RPMI8226 (cell line): ENCODE measurements around the gene TAS2R60.
A peak's percentile ranks its signal among the peaks of the same experiment; 100 is the strongest.
"Not testable (repeated sequence)": the region's sequence is repeated elsewhere in the genome, so short reads cannot be mapped to it uniquely, and the experiment has no call there.

Experiments
- DNase-seq: peaks from one replicate; pipeline ENCODE4 v3.0.0-alpha.2; 2015

Gene TAS2R60

GRCh38 chr7:143411976-143412708 is 31.1 kb upstream of the TAS2R60 start:
- DNase-seq: no peak

- no peak for DNase-seq
Measured at GRCh38 chr7:143413123-143413522, 30.1 kb upstream of the TAS2R60 start.

DNA sequence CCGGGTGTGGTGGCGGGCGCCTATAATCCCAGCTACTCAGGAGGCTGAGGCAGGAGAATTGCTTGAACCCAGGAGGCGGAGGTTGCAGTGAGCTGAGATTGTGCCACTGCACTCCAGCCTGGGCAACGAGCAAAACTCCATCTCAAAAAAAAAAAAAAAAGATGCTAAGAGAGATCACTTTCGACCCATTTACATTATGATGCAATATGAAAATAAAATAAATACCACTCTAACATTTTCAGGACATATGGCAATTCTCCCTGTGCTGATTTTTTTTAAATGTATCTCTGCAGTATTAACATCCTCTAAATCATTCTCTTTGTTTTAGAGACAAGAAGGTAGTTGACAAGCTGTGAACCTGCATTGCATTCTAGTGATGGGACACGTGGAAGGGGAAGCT is 28.0 kb upstream of the TAS2R60 start:
- not testable (repeated sequence) for DNase-seq

DNA sequence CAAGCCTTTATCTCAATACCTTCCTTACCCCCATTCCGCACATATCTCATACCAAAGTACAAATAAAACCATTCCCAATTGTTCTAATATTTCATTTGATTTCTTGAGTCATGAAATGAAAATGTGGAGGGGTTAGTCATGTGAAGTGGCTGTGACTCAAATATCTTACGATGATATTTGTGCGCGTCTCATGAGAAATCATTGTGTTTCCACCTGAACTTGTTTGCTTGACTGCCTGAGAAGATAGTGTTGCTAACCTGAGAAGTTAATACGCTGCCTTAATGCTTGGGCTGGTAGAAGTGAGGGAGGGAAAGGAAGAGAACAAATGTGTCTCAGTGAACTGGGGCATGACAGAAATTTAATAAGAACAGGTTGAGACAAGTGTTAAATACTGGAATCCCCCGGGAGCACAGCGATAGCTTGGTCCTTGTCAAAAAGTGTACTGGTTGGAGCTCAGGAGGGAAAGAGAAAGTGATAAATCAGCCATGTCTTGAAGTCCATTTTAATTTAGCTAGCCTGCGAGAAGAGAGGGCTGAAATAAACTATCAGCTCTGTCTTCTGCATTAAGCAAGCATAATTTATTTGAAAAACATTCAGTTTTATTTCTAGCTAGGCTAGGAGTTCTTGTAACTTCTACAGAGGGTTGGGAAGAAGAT is 27.4 kb upstream of the TAS2R60 start:
- DNase-seq: no peak

DNA sequence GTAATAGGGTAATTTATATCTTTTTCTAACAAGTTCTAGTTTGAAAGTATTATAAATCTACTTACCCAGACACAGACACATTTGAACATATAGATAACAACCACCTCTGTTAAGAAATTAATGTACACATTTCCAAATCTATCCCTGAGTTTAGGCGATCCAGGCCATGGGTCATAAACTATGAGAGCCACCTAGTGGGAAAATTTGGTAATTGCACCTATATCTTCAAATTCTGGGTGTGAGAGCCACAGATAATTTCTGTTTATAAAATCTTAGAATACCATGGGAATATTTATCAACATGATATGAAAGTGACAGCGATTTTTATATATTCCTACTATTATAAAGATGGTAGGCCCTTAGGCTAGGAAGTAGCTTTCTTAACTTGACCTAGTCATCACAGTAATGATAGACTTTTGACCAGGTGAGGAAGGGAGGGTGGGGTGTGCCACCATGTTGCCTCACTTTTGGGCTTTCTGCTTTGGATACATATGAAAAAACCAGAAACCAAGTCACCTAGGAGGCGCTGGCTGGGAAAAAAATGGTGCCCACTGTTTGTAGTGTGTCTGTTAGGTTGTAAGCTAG is 26.6 kb upstream of the TAS2R60 start:
- peak; percentile 64 for DNase-seq

DNA sequence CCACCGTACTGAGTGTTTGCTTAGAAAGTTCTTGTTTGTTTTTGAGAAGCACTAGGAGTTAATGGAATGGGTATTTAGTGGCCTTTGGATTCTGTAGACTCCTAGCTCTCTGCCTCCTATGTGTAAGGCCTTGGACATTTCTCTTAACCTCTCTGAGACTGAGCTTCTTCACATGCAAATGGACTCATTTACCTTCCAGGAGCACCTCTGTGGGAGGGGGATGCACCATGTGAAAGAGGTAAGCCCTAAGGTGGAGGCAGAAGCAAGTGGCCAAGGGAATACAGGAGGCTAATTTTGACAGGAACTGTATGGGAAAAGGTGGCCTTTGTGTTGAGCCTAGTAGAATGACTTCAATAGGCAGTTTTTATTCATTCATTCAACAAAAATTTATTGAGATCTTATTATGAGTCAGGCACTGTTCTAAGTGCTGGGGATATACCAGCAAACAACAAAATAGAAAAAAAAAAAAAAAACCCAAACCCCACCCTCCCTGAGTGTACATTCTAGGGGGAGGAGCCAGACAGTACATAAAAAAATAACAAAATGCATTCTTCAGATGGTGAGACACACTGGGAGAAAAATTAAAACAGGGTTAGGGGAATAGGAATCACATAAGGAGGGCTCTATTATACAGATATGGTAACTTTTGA is 25.4 kb upstream of the TAS2R60 start:
- DNase-seq: no peak

GRCh38 chr7:143418681-143419458 is 24.4 kb upstream of the TAS2R60 start:
- no peak for DNase-seq

- DNase-seq: peak; percentile 70
Measured at GRCh38 chr7:143419880-143420279, 23.4 kb upstream of the TAS2R60 start.

GRCh38 chr7:143420624-143421023 is 22.6 kb upstream of the TAS2R60 start:
- not testable (repeated sequence) for DNase-seq

GRCh38 chr7:143422033-143422432 is 21.2 kb upstream of the TAS2R60 start:
- no peak for DNase-seq

- DNase-seq: not testable (repeated sequence)
Measured at GRCh38 chr7:143424476-143424875, 18.8 kb upstream of the TAS2R60 start.

DNA sequence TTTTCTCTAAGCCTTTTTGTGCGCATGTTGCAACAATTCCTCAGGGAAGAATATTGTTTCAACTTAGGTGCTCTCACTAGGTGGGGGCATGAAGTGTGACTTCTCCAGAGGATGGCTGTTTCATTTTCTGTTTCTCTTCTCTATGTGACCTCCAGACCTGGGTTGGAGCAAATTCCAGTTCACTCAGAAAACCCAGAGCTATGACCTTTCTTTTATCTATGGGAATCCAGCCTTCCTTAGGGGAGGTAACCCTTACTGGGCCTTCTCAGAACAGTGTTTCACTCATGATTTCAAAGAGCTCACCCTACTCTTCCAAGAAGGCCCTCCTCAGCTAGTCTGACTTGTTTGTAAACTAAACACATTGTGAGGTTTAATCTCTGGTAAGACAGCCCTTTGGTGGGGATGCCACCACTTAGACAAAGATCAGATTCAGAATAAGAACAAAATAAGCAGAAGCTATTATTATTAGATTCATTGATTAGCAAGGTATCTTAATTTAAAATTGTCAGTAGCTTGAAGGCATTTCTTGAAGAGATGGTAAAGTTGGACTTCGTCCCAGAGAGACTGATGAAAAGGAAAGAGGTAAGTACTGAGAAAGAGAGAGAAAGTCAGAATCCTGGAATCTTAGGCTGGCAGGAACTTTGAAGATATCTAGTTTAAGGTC is 16.6 kb upstream of the TAS2R60 start:
- no peak for DNase-seq

- DNase-seq: no peak
Measured at GRCh38 chr7:143429770-143430698, 13.2 kb upstream of the TAS2R60 start.

- no peak for DNase-seq
Measured at GRCh38 chr7:143431109-143431508, 12.1 kb upstream of the TAS2R60 start.

DNA sequence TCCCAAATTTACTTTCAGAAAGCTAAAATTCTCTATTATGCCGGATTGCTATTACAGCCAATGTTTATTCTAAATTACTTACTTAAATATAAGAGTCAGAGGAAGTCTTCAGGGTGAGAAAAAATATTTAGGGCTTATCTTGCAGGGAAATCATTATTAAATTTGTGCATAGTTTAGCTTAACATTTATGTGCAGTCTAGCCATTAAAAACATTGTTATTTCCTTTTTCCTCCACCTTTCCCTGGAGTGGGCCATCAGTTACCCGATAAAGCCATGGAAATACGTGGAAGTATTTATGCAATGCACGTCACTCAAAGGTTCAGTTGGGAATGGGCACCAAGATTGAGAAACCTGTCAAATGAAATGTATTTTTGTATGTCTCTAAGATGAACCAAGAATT is 9.5 kb upstream of the TAS2R60 start:
- DNase-seq: no peak

- peak; percentile 74 for DNase-seq
Measured at GRCh38 chr7:143434660-143435059, 8.6 kb upstream of the TAS2R60 start.

DNA sequence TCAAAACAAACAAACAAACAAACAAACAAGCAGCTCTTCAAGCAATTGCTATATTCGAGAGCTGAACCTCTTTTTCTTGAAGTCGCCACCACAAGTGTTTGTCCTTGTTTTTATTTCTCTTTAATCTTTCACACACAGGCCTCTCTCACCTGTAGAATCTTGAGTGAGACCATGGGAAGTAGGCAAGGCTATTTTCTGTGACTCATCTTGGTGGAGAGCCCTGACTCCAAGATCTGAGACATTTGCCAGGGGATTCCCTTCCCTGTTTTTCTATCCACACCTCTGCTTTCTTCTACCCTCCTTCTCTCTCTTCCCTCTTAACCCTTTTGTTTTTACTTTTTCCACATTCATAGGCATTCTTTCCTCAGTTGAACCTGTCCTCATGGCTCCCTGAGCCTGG is 8.0 kb upstream of the TAS2R60 start:
- no peak for DNase-seq

DNA sequence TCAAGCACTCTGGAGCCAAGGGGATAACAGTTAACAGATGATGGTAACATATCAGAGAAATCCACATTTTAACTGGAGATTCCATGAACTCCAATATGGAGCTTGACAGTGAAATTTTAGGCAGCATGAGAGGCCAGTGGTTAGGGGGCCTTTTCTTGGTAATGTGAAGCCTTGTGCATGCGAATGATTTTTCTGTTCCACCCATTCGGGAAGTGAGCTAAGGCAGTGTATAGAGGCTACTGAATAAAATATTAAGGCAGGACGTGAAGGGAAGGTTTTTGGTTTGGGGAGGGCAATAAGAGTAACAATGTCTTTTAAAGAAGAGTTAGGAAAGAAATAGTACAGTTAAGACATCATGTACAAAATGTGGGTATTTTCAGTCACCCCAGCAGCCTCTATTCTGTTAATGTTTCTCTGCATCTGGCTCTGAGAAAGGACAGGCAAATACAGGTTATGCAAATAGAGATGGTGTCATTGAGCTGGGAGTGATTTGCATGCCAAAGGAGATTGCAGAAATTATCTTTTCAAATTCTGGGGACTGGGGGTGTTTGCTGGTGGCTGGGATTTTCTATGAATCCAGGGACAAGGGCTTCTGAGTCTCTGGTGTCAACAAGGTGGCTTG is 6.8 kb upstream of the TAS2R60 start:
- no peak for DNase-seq

GRCh38 chr7:143437578-143437977 is 5.7 kb upstream of the TAS2R60 start:
- peak; percentile 48 for DNase-seq

GRCh38 chr7:143439866-143440265 is 3.4 kb upstream of the TAS2R60 start:
- no peak for DNase-seq
